DMS153 treated with DMSO at 0.1 percent for 48 hours (cell line): ENCODE data around the gene GAB2.
"Not testable (repeated sequence)": the region's sequence is repeated elsewhere in the genome, so short reads cannot be mapped to it uniquely, and the experiment has no call there.

Experiments
- DNase-seq: peaks from one replicate; lab custom pipeline; 2025; ENCODE audit not compliant: unreplicated experiment; lab: John Stamatoyannopoulos, UW

GAB2 gene

GRCh38 chr11:78226684-78227680, 190.6 kb downstream of the GAB2 start:
- no peak for DNase-seq

GRCh38 chr11:78224906-78225420, 192.7 kb downstream of the GAB2 start:
- DNase-seq, result no peak

- DNase-seq, result no peak
Observed at GRCh38 chr11:78224506-78224905, 193.1 kb downstream of the GAB2 start.

GRCh38 chr11:78223320-78223954, 194.2 kb downstream of the GAB2 start:
- no peak for DNase-seq

- DNase-seq, result not testable (repeated sequence)
Observed at GRCh38 chr11:78222726-78223125, 194.9 kb downstream of the GAB2 start.

- DNase-seq, result no peak
Observed at GRCh38 chr11:78221396-78222315, 196.0 kb downstream of the GAB2 start.

- DNase-seq, result no peak
Observed at GRCh38 chr11:78220218-78221157, 197.1 kb downstream of the GAB2 start.

- no peak for DNase-seq
Observed at GRCh38 chr11:78219493-78220217, 198.0 kb downstream of the GAB2 start.

- DNase-seq, result no peak
Observed at GRCh38 chr11:78218707-78219492, 198.7 kb downstream of the GAB2 start.

GRCh38 chr11:78217650-78218541, 199.7 kb downstream of the GAB2 start:
- DNase-seq, result no peak

- DNase-seq, result no peak
Observed at GRCh38 chr11:78216571-78217287, 200.9 kb downstream of the GAB2 start.

GRCh38 chr11:78216021-78216420, 201.6 kb downstream of the GAB2 start:
- DNase-seq, result no peak

- no peak for DNase-seq
Observed at GRCh38 chr11:78214331-78215194, 203.1 kb downstream of the GAB2 start.

- DNase-seq, result no peak
Observed at GRCh38 chr11:78213526-78214330, 203.9 kb downstream of the GAB2 start.
